HEK293 (cell line): ENCODE measurements around the gene EIF2B5.

ENCODE experiments used
- KLF10 ChIP-seq: fragments of 450-650 bp; IDR thresholded peaks from 2 replicates; pipeline ENCODE4 v1.5.1; 2018; ENCODE audit warnings: missing biosample characterization, mild to moderate bottlenecking, missing genetic modification characterization
- KLF7 ChIP-seq: fragments of 450-650 bp; formaldehyde crosslinking; IDR thresholded peaks from 2 replicates; pipeline ENCODE4 v1.5.1; 2016; ENCODE audit warnings: missing biosample characterization, missing genetic modification characterization, borderline replicate concordance
- OSR2 ChIP-seq: fragments of 450-650 bp; formaldehyde crosslinking; IDR thresholded peaks from 2 replicates; pipeline ENCODE4 v1.5.1; 2016; ENCODE audit warnings: missing biosample characterization, missing genetic modification characterization
- SALL2 ChIP-seq: fragments of 450-650 bp; formaldehyde crosslinking; IDR thresholded peaks from 2 replicates; pipeline ENCODE4 v1.5.0; 2017; ENCODE audit warnings: missing biosample characterization, mild to moderate bottlenecking, missing genetic modification characterization, borderline replicate concordance
- SCRT2 ChIP-seq: fragments of 450-650 bp; formaldehyde crosslinking; IDR thresholded peaks from 2 replicates; pipeline ENCODE4 v1.5.1; 2016; ENCODE audit warnings: missing biosample characterization, missing genetic modification characterization
- TRIM28 ChIP-seq: IDR thresholded peaks from 2 replicates; pipeline ENCODE4 v1.6.1; 2011; ENCODE audit warnings: low read length, control low read depth, borderline replicate concordance
- YY1 ChIP-seq: fragments of 450-650 bp; formaldehyde crosslinking; IDR thresholded peaks from 2 replicates; pipeline ENCODE4 v1.5.1; 2018; ENCODE audit warnings: missing biosample characterization, missing genetic modification characterization
- ZBTB17 ChIP-seq: fragments of 450-650 bp; formaldehyde crosslinking; IDR thresholded peaks from 2 replicates; pipeline ENCODE4 v1.5.1; 2016; ENCODE audit warnings: missing biosample characterization, missing genetic modification characterization
- ZBTB21 ChIP-seq: fragments of 450-650 bp; formaldehyde crosslinking; IDR thresholded peaks from 2 replicates; pipeline ENCODE4 v1.5.1; 2017; ENCODE audit warnings: missing biosample characterization, missing genetic modification characterization
- ZFP41 ChIP-seq: fragments of 450-650 bp; formaldehyde crosslinking; IDR thresholded peaks from 2 replicates; pipeline ENCODE4 v1.5.1; 2016; ENCODE audit warnings: missing biosample characterization, missing genetic modification characterization, borderline replicate concordance
- ZNF184 ChIP-seq: fragments of 450-650 bp; IDR thresholded peaks from 2 replicates; pipeline ENCODE4 v1.5.1; 2018; ENCODE audit warnings: missing biosample characterization, mild to moderate bottlenecking, missing genetic modification characterization
- ZNF311 ChIP-seq: fragments of 450-650 bp; formaldehyde crosslinking; IDR thresholded peaks from 2 replicates; pipeline ENCODE4 v1.5.1; 2017; ENCODE audit warnings: missing biosample characterization, missing genetic modification characterization, borderline replicate concordance
- ZNF324 ChIP-seq: fragments of 450-650 bp; formaldehyde crosslinking; IDR thresholded peaks from 2 replicates; pipeline ENCODE4 v1.5.1; 2016; ENCODE audit warnings: missing biosample characterization, missing genetic modification characterization
- ZNF335 ChIP-seq: fragments of 450-650 bp; formaldehyde crosslinking; conservative IDR thresholded peaks from 2 replicates; pipeline ENCODE4 v1.5.1; 2016; ENCODE audit warnings: missing biosample characterization, missing genetic modification characterization
- ZNF366 ChIP-seq: fragments of 450-650 bp; formaldehyde crosslinking; conservative IDR thresholded peaks from 2 replicates; pipeline ENCODE4 v1.5.1; 2016; ENCODE audit warnings: missing biosample characterization, missing genetic modification characterization
- ZNF423 ChIP-seq: fragments of 450-650 bp; formaldehyde crosslinking; IDR thresholded peaks from 2 replicates; pipeline ENCODE4 v1.5.1; 2016; ENCODE audit warnings: missing biosample characterization, missing genetic modification characterization
- ZNF629 ChIP-seq: fragments of 450-650 bp; formaldehyde crosslinking; IDR thresholded peaks from 2 replicates; pipeline ENCODE4 v1.5.1; 2017; ENCODE audit warnings: missing biosample characterization, missing genetic modification characterization
- ZNF660 ChIP-seq: fragments of 450-650 bp; IDR thresholded peaks from 2 replicates; pipeline ENCODE4 v1.5.1; 2018; ENCODE audit warnings: missing biosample characterization, mild to moderate bottlenecking, missing genetic modification characterization
- TF ChIP-seq, protein P1 (sequence below): fragments of 450-650 bp; formaldehyde crosslinking; IDR thresholded peaks from 2 replicates; pipeline ENCODE4 v1.5.1; 2016; ENCODE audit warnings: missing biosample characterization, missing genetic modification characterization
- TF ChIP-seq, protein P2 (sequence below): fragments of 450-650 bp; formaldehyde crosslinking; IDR thresholded peaks from 2 replicates; pipeline ENCODE4; 2016; ENCODE audit warnings: missing biosample characterization, missing genetic modification characterization
- TF ChIP-seq, protein P3 (sequence below): fragments of 450-650 bp; formaldehyde crosslinking; IDR thresholded peaks from 2 replicates; pipeline ENCODE4 v1.5.1; 2016; ENCODE audit warnings: missing biosample characterization, missing genetic modification characterization
- TF ChIP-seq, protein P4 (sequence below): fragments of 450-650 bp; formaldehyde crosslinking; IDR thresholded peaks from 2 replicates; pipeline ENCODE4 v1.5.1; 2016; ENCODE audit warnings: missing biosample characterization, missing genetic modification characterization
- TF ChIP-seq, protein P5 (sequence below): fragments of 450-650 bp; formaldehyde crosslinking; conservative IDR thresholded peaks from 2 replicates; pipeline ENCODE4 v1.5.1; 2016; ENCODE audit warnings: low read depth, missing biosample characterization, missing genetic modification characterization
- TF ChIP-seq, protein P6 (sequence below): fragments of 450-650 bp; formaldehyde crosslinking; conservative IDR thresholded peaks from 2 replicates; pipeline ENCODE4 v1.5.1; 2016; ENCODE audit warnings: low read depth, missing biosample characterization, missing genetic modification characterization

Gene EIF2B5

DNA sequence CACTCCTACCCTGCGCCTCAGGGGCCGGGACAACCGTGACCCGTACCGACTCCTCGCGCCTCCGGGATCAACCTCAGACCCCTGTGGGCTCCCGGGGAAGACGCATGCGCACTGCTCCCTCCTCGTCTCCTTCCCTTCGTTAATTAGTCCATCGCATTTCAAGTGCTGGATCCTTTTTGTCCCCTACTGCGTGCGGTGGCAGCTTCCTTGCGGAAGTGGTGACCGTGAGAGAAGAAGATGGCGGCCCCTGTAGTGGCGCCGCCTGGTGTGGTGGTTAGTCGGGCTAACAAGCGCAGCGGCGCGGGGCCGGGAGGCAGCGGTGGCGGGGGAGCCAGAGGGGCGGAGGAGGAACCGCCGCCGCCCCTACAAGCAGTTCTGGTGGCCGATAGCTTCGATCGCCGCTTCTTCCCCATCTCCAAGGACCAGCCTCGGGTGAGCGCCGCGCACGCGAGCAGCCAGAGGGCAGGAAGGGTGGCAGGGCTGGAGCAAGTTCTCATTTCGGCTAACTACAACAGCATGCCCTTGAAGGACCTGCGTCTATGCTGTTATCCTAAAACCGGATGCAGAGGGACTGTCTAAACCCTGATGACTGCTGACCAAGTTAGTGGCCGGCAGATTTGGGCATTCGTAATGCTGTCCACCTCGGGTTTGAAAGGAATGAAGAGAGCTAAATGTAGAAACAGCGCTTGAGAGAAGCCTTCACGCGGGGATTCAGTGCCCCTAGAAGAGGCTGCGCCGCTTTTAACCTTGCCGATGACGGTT, at the start of gene EIF2B5 (continued):
- TF ChIP-seq, protein P1, sequence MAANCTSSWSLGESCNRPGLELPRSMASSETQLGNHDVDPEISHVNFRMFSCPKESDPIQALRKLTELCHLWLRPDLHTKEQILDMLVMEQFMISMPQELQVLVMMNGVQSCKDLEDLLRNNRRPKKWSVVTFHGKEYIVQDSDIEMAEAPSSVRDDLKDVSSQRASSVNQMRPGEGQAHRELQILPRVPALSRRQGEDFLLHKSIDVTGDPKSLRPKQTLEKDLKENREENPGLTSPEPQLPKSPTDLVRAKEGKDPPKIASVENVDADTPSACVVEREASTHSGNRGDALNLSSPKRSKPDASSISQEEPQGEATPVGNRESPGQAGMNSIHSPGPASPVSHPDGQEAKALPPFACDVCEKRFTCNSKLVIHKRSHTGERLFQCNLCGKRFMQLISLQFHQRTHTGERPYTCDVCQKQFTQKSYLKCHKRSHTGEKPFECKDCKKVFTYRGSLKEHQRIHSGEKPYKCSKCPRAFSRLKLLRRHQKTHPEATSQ (tag by site-specific recombination): no peak
- TF ChIP-seq ZNF629 (peak; percentile 43), ZNF311 (tag by site-specific recombination) (no peak), ZNF423 (tag by site-specific recombination) (no peak), KLF7 (no peak), ZNF184 (tag by site-specific recombination) (no peak), SCRT2 (no peak), OSR2 (tag by site-specific recombination) (peak; percentile 86), ZNF324 (0 out of 2 replicates have a peak, but pooled peaks have one; percentile 65), YY1 (tag by site-specific recombination) (peak; percentile 89), ZNF660 (peak; percentile 92), KLF10 (tag by site-specific recombination) (no peak; the same call in 1 of the 2 replicates), TRIM28 (no peak), ZBTB17 (peak; percentile 90), SALL2 (tag by site-specific recombination) (no peak), ZNF335 (tag by site-specific recombination) (peak; percentile 26; the same call in 1 of the 2 replicates), ZFP41 (tag by site-specific recombination) (no peak), ZNF366 (tag by site-specific recombination) (peak; percentile 80), ZBTB21 (tag by site-specific recombination) (0 out of 2 replicates have a peak, but pooled peaks have one; percentile 10)
- TF ChIP-seq, protein P2, sequence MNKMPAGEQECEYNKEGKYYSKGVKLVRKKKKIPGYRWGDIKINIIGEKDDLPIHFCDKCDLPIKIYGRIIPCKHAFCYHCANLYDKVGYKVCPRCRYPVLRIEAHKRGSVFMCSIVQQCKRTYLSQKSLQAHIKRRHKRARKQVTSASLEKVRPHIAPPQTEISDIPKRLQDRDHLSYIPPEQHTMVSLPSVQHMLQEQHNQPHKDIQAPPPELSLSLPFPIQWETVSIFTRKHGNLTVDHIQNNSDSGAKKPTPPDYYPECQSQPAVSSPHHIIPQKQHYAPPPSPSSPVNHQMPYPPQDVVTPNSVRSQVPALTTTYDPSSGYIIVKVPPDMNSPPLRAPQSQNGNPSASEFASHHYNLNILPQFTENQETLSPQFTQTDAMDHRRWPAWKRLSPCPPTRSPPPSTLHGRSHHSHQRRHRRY (tag by site-specific recombination): no peak
- TF ChIP-seq, protein P3, sequence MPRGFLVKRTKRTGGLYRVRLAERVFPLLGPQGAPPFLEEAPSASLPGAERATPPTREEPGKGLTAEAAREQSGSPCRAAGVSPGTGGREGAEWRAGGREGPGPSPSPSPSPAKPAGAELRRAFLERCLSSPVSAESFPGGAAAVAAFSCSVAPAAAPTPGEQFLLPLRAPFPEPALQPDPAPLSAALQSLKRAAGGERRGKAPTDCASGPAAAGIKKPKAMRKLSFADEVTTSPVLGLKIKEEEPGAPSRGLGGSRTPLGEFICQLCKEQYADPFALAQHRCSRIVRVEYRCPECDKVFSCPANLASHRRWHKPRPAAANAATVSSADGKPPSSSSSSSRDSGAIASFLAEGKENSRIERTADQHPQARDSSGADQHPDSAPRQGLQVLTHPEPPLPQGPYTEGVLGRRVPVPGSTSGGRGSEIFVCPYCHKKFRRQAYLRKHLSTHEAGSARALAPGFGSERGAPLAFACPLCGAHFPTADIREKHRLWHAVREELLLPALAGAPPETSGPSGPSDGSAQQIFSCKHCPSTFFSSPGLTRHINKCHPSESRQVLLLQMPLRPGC (tag by site-specific recombination): no peak
- TF ChIP-seq, protein P4, sequence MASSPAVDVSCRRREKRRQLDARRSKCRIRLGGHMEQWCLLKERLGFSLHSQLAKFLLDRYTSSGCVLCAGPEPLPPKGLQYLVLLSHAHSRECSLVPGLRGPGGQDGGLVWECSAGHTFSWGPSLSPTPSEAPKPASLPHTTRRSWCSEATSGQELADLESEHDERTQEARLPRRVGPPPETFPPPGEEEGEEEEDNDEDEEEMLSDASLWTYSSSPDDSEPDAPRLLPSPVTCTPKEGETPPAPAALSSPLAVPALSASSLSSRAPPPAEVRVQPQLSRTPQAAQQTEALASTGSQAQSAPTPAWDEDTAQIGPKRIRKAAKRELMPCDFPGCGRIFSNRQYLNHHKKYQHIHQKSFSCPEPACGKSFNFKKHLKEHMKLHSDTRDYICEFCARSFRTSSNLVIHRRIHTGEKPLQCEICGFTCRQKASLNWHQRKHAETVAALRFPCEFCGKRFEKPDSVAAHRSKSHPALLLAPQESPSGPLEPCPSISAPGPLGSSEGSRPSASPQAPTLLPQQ: 0 out of 2 replicates have a peak, but pooled peaks have one; percentile 54
- TF ChIP-seq, protein P5, sequence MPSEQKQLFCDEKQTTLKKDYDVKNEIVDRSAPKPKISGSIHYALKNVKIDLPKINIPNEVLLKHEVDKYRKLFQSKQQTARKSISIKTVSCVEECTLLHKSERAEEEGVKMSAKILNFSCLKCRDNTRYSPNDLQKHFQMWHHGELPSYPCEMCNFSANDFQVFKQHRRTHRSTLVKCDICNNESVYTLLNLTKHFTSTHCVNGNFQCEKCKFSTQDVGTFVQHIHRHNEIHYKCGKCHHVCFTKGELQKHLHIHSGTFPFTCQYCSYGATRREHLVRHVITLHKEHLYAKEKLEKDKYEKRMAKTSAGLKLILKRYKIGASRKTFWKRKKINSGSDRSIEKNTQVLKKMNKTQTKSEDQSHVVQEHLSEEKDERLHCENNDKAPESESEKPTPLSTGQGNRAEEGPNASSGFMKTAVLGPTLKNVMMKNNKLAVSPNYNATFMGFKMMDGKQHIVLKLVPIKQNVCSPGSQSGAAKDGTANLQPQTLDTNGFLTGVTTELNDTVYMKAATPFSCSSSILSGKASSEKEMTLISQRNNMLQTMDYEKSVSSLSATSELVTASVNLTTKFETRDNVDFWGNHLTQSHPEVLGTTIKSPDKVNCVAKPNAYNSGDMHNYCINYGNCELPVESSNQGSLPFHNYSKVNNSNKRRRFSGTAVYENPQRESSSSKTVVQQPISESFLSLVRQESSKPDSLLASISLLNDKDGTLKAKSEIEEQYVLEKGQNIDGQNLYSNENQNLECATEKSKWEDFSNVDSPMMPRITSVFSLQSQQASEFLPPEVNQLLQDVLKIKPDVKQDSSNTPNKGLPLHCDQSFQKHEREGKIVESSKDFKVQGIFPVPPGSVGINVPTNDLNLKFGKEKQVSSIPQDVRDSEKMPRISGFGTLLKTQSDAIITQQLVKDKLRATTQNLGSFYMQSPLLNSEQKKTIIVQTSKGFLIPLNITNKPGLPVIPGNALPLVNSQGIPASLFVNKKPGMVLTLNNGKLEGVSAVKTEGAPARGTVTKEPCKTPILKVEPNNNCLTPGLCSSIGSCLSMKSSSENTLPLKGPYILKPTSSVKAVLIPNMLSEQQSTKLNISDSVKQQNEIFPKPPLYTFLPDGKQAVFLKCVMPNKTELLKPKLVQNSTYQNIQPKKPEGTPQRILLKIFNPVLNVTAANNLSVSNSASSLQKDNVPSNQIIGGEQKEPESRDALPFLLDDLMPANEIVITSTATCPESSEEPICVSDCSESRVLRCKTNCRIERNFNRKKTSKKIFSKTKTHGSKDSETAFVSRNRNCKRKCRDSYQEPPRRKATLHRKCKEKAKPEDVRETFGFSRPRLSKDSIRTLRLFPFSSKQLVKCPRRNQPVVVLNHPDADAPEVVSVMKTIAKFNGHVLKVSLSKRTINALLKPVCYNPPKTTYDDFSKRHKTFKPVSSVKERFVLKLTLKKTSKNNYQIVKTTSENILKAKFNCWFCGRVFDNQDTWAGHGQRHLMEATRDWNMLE (tag by site-specific recombination): 0 out of 2 replicates have a peak, but pooled peaks have one; percentile 30
- TF ChIP-seq, protein P6, sequence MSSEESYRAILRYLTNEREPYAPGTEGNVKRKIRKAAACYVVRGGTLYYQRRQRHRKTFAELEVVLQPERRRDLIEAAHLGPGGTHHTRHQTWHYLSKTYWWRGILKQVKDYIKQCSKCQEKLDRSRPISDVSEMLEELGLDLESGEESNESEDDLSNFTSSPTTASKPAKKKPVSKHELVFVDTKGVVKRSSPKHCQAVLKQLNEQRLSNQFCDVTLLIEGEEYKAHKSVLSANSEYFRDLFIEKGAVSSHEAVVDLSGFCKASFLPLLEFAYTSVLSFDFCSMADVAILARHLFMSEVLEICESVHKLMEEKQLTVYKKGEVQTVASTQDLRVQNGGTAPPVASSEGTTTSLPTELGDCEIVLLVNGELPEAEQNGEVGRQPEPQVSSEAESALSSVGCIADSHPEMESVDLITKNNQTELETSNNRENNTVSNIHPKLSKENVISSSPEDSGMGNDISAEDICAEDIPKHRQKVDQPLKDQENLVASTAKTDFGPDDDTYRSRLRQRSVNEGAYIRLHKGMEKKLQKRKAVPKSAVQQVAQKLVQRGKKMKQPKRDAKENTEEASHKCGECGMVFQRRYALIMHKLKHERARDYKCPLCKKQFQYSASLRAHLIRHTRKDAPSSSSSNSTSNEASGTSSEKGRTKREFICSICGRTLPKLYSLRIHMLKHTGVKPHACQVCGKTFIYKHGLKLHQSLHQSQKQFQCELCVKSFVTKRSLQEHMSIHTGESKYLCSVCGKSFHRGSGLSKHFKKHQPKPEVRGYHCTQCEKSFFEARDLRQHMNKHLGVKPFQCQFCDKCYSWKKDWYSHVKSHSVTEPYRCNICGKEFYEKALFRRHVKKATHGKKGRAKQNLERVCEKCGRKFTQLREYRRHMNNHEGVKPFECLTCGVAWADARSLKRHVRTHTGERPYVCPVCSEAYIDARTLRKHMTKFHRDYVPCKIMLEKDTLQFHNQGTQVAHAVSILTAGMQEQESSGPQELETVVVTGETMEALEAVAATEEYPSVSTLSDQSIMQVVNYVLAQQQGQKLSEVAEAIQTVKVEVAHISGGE (tag by site-specific recombination): peak; percentile 82
